Fibroblast of lung (primary cell): ENCODE measurements around the gene ARFRP1. TPM values are rescaled to one million over a fixed set of nuclear protein-coding genes. Genes with fewer than 3 reads are reported as not detected.

Experiments
- DNase-seq, 2 donors: peaks; one replicate each; pipeline versions ENCODE4 v3.0.0 to v3.0.0-alpha.2; 2010; ENCODE audit warnings: low read depth in 2 of 2
- H2AFZ ChIP-seq: 2 replicates; pipeline ENCODE4 v1.5.1; 2012; ENCODE audit warnings: low read length, control low read depth, inconsistent platforms
- H3K27ac ChIP-seq: 2 replicates; pipeline ENCODE4 v1.5.1; 2011; ENCODE audit warnings: low read length, control low read depth; ENCODE audit not compliant: insufficient read depth
- H3K27me3 ChIP-seq: 2 replicates; pipeline ENCODE4 v1.5.1; 2011; ENCODE audit warnings: mild to moderate bottlenecking, low read length; ENCODE audit not compliant: control insufficient read depth, insufficient read depth
- H3K36me3 ChIP-seq: 2 replicates; pipeline ENCODE4 v1.5.1; 2011; ENCODE audit warnings: low read length; ENCODE audit not compliant: control insufficient read depth, insufficient read depth
- H3K4me1 ChIP-seq: 2 replicates; pipeline ENCODE4 v1.5.1; 2011; ENCODE audit warnings: low read length; ENCODE audit not compliant: control insufficient read depth, insufficient read depth; ENCODE audit errors: extremely low read depth
- H3K4me2 ChIP-seq: 2 replicates; pipeline ENCODE4 v1.5.1; 2011; ENCODE audit warnings: low read length, control low read depth; ENCODE audit not compliant: insufficient read depth; ENCODE audit errors: extremely low read depth
- H3K4me3 ChIP-seq, 4 experiments: fragments of 200-600 bp in 1 of 4; sonication (generic) in 1 of 4; replicated peaks in 1 of 4; 2 replicates each; pipeline ENCODE4 v1.5.1; 2011 to 2016; ENCODE audit warnings: low read length in 4 of 4, low read depth in 3 of 4, mild to moderate bottlenecking in 3 of 4, control low read depth in 2 of 4, inconsistent platforms in 1 of 4, mixed read lengths in 1 of 4; ENCODE audit not compliant: insufficient read depth in 1 of 4; ENCODE audit errors: control extremely low read depth in 1 of 4
- H3K79me2 ChIP-seq: 2 replicates; pipeline ENCODE4 v1.5.1; 2012; ENCODE audit warnings: mild to moderate bottlenecking, low read length, inconsistent platforms; ENCODE audit not compliant: control insufficient read depth, insufficient read depth
- H3K9ac ChIP-seq: 2 replicates; pipeline ENCODE4 v1.5.1; 2011; ENCODE audit warnings: mild to moderate bottlenecking, low read length, control low read depth; ENCODE audit not compliant: insufficient read depth
- H3K9me3 ChIP-seq: 2 replicates; pipeline ENCODE4 v1.5.1; 2012; ENCODE audit warnings: low read depth, low read length; ENCODE audit not compliant: control insufficient read depth, insufficient read depth
- H4K20me1 ChIP-seq: 2 replicates; pipeline ENCODE4 v1.5.1; 2011; ENCODE audit warnings: low read length; ENCODE audit not compliant: control insufficient read depth, insufficient read depth; ENCODE audit errors: extremely low read depth
- CTCF ChIP-seq, 2 donors: IDR thresholded peaks in 1 of 2; conservative IDR thresholded peaks in 1 of 2; 1 replicate in 1 of 2; 2 replicates in 1 of 2; pipeline ENCODE4 v1.5.1; 2011 to 2012; ENCODE audit warnings: low read length in 2 of 2, control low read depth in 1 of 2, inconsistent platforms in 1 of 2, low read depth in 1 of 2, mild to moderate bottlenecking in 1 of 2
- EZH2 ChIP-seq: IDR thresholded peaks from 2 replicates; pipeline ENCODE4 v1.5.1; 2012; ENCODE audit warnings: low read length, control low read depth, mild to moderate bottlenecking; ENCODE audit errors: missing control alignments
- polyA plus RNA-seq, 2 donors: library from polyadenylated mRNA; depleted of rRNA in 1 of 2; stranded (reverse) in 1 of 2; unstranded in 1 of 2; fragments of >200 nt; gene quantifications; 2 replicates each; pipeline ENCODE4 v1.2.1, GENCODE V29; 2011 to 2012; ENCODE audit warnings: missing spikeins in 1 of 2
- total RNA-seq: library from RNA; depleted of rRNA; stranded (reverse); fragments of >200 nt; gene quantifications from 2 replicates; pipeline ENCODE4 v1.2.1, GENCODE V29; 2014

The ARFRP1 gene
- total and polyA plus RNA-seq, 2 donors (not counting 1 experiment from before 2014, with no cell fraction given): 34.6 to 35.0 TPM

- H3K4me3 ChIP-seq: peak overlapping the region; percentile 64 to 89 (median 74)
- no peaks in the 10 kb centered on the region for H4K20me1 ChIP-seq
- H2AFZ ChIP-seq: no peak overlapping the region
- TF ChIP-seq CTCF (conservative IDR thresholded peaks at IDR 0.05 in 1 of 2, IDR thresholded peaks at IDR 0.05 in 1 of 2; ENCODE audit: low read depth in 1 of 2, low read length in 2 of 2) (no peak), EZH2 (no peak)
- H3K27me3 ChIP-seq: no peaks in the 10 kb centered on the region
- H3K9ac ChIP-seq: peak overlapping the region; percentile 91
- peaks cover 9% of the 10 kb centered on the region for H3K4me1 ChIP-seq
- no peaks in the 10 kb centered on the region for H3K9me3 ChIP-seq
- H3K36me3 ChIP-seq: peaks cover 35% of the 10 kb centered on the region
- no peak for DNase-seq
- H3K79me2 ChIP-seq: peaks cover 62% of the 10 kb centered on the region
- peak overlapping the region; percentile 80 for H3K27ac ChIP-seq
- H3K4me2 ChIP-seq: peak overlapping the region; percentile 99
These were observed 749 bp upstream of the ARFRP1 start for GRCh38 chr20:63708301-63709148.

DNA sequence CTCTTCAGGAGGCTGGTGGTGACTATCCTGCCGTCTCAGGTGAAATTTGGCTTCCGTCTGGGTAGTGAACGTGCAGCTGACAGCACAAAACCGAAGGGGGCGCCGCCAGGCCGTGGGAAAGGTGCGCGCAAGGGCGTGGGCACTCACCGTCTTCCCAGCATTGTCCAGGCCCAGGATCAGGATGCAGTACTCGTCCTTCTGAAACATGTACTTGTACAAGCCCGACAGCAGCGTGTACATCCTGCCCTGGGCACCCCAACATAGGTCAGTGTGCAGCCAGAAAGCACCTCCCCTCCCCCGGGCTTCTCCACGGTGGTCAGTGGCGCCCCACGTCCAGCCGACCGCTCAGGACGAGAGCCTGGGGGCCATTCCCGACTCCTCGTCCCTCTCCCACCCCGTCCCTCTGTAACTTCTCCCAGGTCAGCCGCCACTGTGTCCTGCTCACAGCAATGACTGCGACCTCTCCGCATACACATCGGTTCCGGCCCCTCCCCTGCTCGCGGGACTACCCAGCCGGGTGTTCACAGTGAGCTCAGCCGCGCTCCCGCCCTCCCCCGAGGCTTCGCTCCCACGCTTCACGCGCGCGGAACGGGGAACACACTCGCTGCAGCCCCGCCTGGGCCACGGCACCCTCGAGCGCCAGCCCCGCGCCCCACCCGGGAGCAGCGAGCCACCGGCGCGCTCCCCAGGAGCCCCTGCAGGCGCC, 771 bp downstream of the ARFRP1 start:
- H3K4me2 ChIP-seq: peak overlapping the region; percentile 99
- DNase-seq: peak in 1 of 2 donors; percentile 31
- H3K27ac ChIP-seq: peak overlapping the region; percentile 80
- H3K36me3 ChIP-seq: peaks cover 36% of the 10 kb centered on the region
- H3K4me1 ChIP-seq: peaks cover 9% of the 10 kb centered on the region
- H2AFZ ChIP-seq: peak overlapping the region; percentile 9
- H4K20me1 ChIP-seq: no peaks in the 10 kb centered on the region
- H3K9me3 ChIP-seq: no peaks in the 10 kb centered on the region
- H3K4me3 ChIP-seq: peak overlapping the region; percentile 62 to 89 (median 74)
- peaks cover 57% of the 10 kb centered on the region for H3K79me2 ChIP-seq
- peak overlapping the region; percentile 91 for H3K9ac ChIP-seq
- TF ChIP-seq CTCF (conservative IDR thresholded peaks at IDR 0.05 in 1 of 2, IDR thresholded peaks at IDR 0.05 in 1 of 2; ENCODE audit: low read depth in 1 of 2, low read length in 2 of 2): peak; percentile 16 to 25
- no peak for TF ChIP-seq EZH2
- no peaks in the 10 kb centered on the region for H3K27me3 ChIP-seq

GRCh38 chr20:63706027-63706695, 1.6 kb downstream of the ARFRP1 start:
- H2AFZ ChIP-seq: no peak overlapping the region
- H3K4me1 ChIP-seq: peaks cover 9% of the 10 kb centered on the region
- H3K79me2 ChIP-seq: peaks cover 53% of the 10 kb centered on the region
- no peaks in the 10 kb centered on the region for H4K20me1 ChIP-seq
- H3K9ac ChIP-seq: peak overlapping the region; percentile 91
- no peaks in the 10 kb centered on the region for H3K27me3 ChIP-seq
- peak overlapping the region; percentile 80 for H3K27ac ChIP-seq
- DNase-seq: no peak
- no peaks in the 10 kb centered on the region for H3K9me3 ChIP-seq
- H3K4me3 ChIP-seq: peak overlapping the region; percentile 62 to 89 (median 74)
- H3K36me3 ChIP-seq: peaks cover 33% of the 10 kb centered on the region
- peak overlapping the region; percentile 99 for H3K4me2 ChIP-seq
- TF ChIP-seq CTCF (conservative IDR thresholded peaks at IDR 0.05 in 1 of 2, IDR thresholded peaks at IDR 0.05 in 1 of 2; ENCODE audit: low read depth in 1 of 2, low read length in 2 of 2): no peak
- TF ChIP-seq EZH2: no peak
